ENCODE data around the gene EEIG1.

DNA sequence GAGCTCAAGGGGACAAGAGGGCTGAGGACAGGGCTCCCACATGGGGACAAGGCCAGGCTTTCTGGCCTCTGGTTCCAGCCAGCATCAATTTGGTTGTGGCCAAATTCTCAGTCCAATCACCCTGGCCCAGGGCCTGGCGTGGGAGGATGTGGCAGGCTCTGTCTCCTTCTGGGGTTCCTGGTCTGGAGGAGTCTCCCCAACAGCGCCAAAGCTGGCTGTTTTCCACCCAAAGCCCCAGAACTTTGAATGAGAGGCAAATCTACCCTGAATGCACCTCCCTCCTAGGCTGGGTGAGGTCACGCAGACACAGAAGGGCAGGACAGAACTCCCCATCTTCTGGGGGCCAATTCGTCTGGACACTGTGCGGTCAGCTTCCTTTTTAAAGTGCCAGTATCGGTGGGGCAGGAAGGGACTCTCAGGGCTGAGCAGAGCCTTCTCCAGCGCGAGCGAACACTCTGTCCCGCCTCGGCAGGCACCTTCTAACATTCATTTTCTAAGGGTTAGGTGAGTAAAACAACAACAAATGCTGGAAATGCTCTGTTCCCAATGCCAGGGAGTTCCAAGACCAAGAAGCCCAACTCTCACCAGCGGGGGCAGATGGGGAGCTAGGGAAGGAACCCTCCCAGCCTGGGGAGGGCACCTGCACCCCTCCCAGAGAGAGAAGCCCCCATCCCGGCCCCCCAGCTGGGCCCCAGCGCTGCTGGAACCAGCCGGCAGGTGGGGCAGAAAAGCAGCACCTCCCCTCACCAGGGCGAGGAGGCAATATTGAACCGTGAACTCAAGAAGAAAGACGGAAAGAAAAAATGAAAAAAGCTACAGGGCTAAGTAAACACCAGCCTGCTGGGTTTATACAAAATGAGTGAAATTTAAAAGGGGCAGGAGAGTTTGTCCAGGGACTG is 39.5 kb downstream of the EEIG1 start:
- TF ChIP-seq, protein P1, sequence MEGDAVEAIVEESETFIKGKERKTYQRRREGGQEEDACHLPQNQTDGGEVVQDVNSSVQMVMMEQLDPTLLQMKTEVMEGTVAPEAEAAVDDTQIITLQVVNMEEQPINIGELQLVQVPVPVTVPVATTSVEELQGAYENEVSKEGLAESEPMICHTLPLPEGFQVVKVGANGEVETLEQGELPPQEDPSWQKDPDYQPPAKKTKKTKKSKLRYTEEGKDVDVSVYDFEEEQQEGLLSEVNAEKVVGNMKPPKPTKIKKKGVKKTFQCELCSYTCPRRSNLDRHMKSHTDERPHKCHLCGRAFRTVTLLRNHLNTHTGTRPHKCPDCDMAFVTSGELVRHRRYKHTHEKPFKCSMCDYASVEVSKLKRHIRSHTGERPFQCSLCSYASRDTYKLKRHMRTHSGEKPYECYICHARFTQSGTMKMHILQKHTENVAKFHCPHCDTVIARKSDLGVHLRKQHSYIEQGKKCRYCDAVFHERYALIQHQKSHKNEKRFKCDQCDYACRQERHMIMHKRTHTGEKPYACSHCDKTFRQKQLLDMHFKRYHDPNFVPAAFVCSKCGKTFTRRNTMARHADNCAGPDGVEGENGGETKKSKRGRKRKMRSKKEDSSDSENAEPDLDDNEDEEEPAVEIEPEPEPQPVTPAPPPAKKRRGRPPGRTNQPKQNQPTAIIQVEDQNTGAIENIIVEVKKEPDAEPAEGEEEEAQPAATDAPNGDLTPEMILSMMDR (conservative IDR thresholded peaks at IDR 0.05; ENCODE audit: low read depth in 2 of 2) = no peak
- TF ChIP-seq ZNF114 (CRISPR knock-in tag; IDR thresholded peaks at IDR 0.05) (no peak), POLR2AphosphoS5 (IDR thresholded peaks at IDR 0.05; ENCODE audit: low read depth) (no peak), ZNF331 (CRISPR knock-in tag; IDR thresholded peaks at IDR 0.05; ENCODE audit: low read depth) (no peak), EZH2phosphoT487 (IDR thresholded peaks at IDR 0.05; ENCODE audit: unreplicated experiment) (no peak), EZH2 (IDR thresholded peaks at IDR 0.05; ENCODE audit: low read depth, unreplicated experiment) (no peak), CREB1 (CRISPR knock-in tag; IDR thresholded peaks at IDR 0.05; ENCODE audit: low read depth) (no peak), STAT1 (IDR thresholded peaks at IDR 0.05; ENCODE audit: unreplicated experiment) (no peak), JUNB (IDR thresholded peaks at IDR 0.05; ENCODE audit: unreplicated experiment) (no peak)
- TF ChIP-seq, protein P2, sequence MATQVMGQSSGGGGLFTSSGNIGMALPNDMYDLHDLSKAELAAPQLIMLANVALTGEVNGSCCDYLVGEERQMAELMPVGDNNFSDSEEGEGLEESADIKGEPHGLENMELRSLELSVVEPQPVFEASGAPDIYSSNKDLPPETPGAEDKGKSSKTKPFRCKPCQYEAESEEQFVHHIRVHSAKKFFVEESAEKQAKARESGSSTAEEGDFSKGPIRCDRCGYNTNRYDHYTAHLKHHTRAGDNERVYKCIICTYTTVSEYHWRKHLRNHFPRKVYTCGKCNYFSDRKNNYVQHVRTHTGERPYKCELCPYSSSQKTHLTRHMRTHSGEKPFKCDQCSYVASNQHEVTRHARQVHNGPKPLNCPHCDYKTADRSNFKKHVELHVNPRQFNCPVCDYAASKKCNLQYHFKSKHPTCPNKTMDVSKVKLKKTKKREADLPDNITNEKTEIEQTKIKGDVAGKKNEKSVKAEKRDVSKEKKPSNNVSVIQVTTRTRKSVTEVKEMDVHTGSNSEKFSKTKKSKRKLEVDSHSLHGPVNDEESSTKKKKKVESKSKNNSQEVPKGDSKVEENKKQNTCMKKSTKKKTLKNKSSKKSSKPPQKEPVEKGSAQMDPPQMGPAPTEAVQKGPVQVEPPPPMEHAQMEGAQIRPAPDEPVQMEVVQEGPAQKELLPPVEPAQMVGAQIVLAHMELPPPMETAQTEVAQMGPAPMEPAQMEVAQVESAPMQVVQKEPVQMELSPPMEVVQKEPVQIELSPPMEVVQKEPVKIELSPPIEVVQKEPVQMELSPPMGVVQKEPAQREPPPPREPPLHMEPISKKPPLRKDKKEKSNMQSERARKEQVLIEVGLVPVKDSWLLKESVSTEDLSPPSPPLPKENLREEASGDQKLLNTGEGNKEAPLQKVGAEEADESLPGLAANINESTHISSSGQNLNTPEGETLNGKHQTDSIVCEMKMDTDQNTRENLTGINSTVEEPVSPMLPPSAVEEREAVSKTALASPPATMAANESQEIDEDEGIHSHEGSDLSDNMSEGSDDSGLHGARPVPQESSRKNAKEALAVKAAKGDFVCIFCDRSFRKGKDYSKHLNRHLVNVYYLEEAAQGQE (IDR thresholded peaks at IDR 0.05; ENCODE audit: unreplicated experiment) = no peak
- TF ChIP-seq, protein P3, sequence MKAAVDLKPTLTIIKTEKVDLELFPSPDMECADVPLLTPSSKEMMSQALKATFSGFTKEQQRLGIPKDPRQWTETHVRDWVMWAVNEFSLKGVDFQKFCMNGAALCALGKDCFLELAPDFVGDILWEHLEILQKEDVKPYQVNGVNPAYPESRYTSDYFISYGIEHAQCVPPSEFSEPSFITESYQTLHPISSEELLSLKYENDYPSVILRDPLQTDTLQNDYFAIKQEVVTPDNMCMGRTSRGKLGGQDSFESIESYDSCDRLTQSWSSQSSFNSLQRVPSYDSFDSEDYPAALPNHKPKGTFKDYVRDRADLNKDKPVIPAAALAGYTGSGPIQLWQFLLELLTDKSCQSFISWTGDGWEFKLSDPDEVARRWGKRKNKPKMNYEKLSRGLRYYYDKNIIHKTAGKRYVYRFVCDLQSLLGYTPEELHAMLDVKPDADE (IDR thresholded peaks at IDR 0.05) = no peak
